Endothelial cell of umbilical vein (primary cell): ENCODE data around the gene RNF11. TPM values are rescaled to one million over a fixed set of nuclear protein-coding genes. Genes with fewer than 3 reads are reported as not detected.

Experiments used
- BruUV-seq: library from RNA; stranded (reverse); fragments of 400-500 nt; replicated peaks from 2 replicates; lab custom pipeline; 2021; lab: Mats Ljungman, UMichigan
- CTCF ChIA-PET: fragments of 300-600, 350-600 bp; sonication (Branson Sonifier 250); formaldehyde crosslinking; loops from one replicate; lab custom pipeline; 2021; ENCODE audit warnings: antibody characterized with exemption, inconsistent platforms; lab: Charles Lee
- POLR2A ChIA-PET: fragments of 300-600, 350-600 bp; sonication (Branson Sonifier 250); formaldehyde crosslinking; loops from one replicate; lab custom pipeline; 2021; ENCODE audit warnings: antibody characterized with exemption, inconsistent platforms; lab: Charles Lee
- DNase-seq: peaks from one replicate; pipeline ENCODE4 v3.0.0-alpha.2; 2011; ENCODE audit warnings: low read depth, low spot score
- FAIRE-seq: peaks from 2 replicates; lab custom pipeline; 2011; peaks lifted over from hg19 to GRCh38; lab: Jason Lieb, UNC
- H2AFZ ChIP-seq: 2 replicates; pipeline ENCODE4 v1.6.0; 2012; ENCODE audit warnings: low read depth, low read length, control low read depth, inconsistent platforms
- H3K27ac ChIP-seq: 2 replicates; pipeline ENCODE4 v1.5.1; 2011; ENCODE audit warnings: low read depth, mild to moderate bottlenecking, control low read depth, low read length, moderate library complexity; ENCODE audit not compliant: insufficient read depth
- H3K27me3 ChIP-seq, 2 experiments: 2 replicates each; pipeline versions ENCODE4 v1.6.0 to v1.6.1; 2011; ENCODE audit warnings: low read length in 2 of 2, mixed read lengths in 1 of 2; ENCODE audit not compliant: control insufficient read depth in 2 of 2, insufficient read depth in 2 of 2
- H3K36me3 ChIP-seq, 2 experiments: 2 replicates in 1 of 2; 3 replicates in 1 of 2; pipeline ENCODE4 v1.5.1; 2011; ENCODE audit warnings: low read length in 2 of 2, mild to moderate bottlenecking in 1 of 2, moderate library complexity in 1 of 2; ENCODE audit not compliant: control insufficient read depth in 2 of 2, insufficient read depth in 2 of 2; ENCODE audit errors: extremely low read depth in 1 of 2
- H3K4me1 ChIP-seq: 3 replicates; pipeline ENCODE4 v1.5.1; 2011; ENCODE audit warnings: mild to moderate bottlenecking, low read length; ENCODE audit not compliant: control insufficient read depth, insufficient read depth; ENCODE audit errors: extremely low read depth
- H3K4me2 ChIP-seq: 2 replicates; pipeline ENCODE4 v1.6.1; 2011; ENCODE audit warnings: low read length, control low read depth, mixed read lengths; ENCODE audit not compliant: insufficient read depth
- H3K4me3 ChIP-seq, 3 experiments: fragments of 200-600 bp in 1 of 3; sonication (generic), shearing (Covaris generic) in 1 of 3; replicated peaks in 1 of 3; 2 replicates each; pipeline ENCODE4 v1.5.1; 2011 to 2016; ENCODE audit warnings: control low read depth in 3 of 3, low read length in 3 of 3, mild to moderate bottlenecking in 2 of 3, inconsistent platforms in 1 of 3, low read depth in 1 of 3, moderate library complexity in 1 of 3; ENCODE audit not compliant: insufficient read depth in 1 of 3
- H3K79me2 ChIP-seq: 2 replicates; pipeline ENCODE4 v1.6.0; 2012; ENCODE audit warnings: low read length, inconsistent platforms; ENCODE audit not compliant: control insufficient read depth, insufficient read depth
- H3K9ac ChIP-seq: replicated peaks from 2 replicates; pipeline ENCODE3; 2011; ENCODE audit warnings: low read length, control low read depth; ENCODE audit not compliant: insufficient read depth; ENCODE audit errors: extremely low read depth
- H3K9me1 ChIP-seq: replicated peaks from 3 replicates; pipeline ENCODE4 v1.6.0; 2011; ENCODE audit warnings: mild to moderate bottlenecking, low read length; ENCODE audit not compliant: control insufficient read depth, insufficient read depth; ENCODE audit errors: extremely low read depth
- H3K9me3 ChIP-seq: replicated peaks from 2 replicates; pipeline ENCODE4 v1.5.1; 2012; ENCODE audit warnings: low read length, inconsistent platforms; ENCODE audit not compliant: control insufficient read depth, insufficient read depth
- H4K20me1 ChIP-seq: replicated peaks from 2 replicates; pipeline ENCODE3; 2011; ENCODE audit warnings: mild to moderate bottlenecking, low read length; ENCODE audit not compliant: control insufficient read depth, insufficient read depth; ENCODE audit errors: extremely low read depth
- EZH2 ChIP-seq: IDR thresholded peaks from 2 replicates; pipeline ENCODE4 v1.6.1; 2012; ENCODE audit warnings: borderline replicate concordance, low read depth, mild to moderate bottlenecking, moderate library complexity, low read length, inconsistent platforms; ENCODE audit not compliant: severe bottlenecking
- FOS ChIP-seq: IDR thresholded peaks from 2 replicates; pipeline ENCODE4 v1.6.1; 2011; ENCODE audit warnings: mild to moderate bottlenecking, low read length, moderate library complexity, borderline replicate concordance; ENCODE audit not compliant: insufficient read depth
- GATA2 ChIP-seq: IDR thresholded peaks from 2 replicates; pipeline ENCODE4 v1.7.0; 2011; ENCODE audit warnings: low read depth, mild to moderate bottlenecking, moderate library complexity, mixed read lengths, low read length; ENCODE audit not compliant: insufficient read length, insufficient read depth
- JUN ChIP-seq: IDR thresholded peaks from 2 replicates; pipeline ENCODE4 v1.6.1; 2011; ENCODE audit warnings: borderline replicate concordance, low read depth; ENCODE audit not compliant: insufficient read length, insufficient read depth
- MYC ChIP-seq: IDR thresholded peaks from one replicate; pipeline ENCODE4 v1.6.1; 2011; ENCODE audit warnings: mild to moderate bottlenecking, low read depth, low read length
- POLR2A ChIP-seq: IDR thresholded peaks from 2 replicates; pipeline ENCODE4 v1.6.1; 2012; ENCODE audit warnings: low read depth, mild to moderate bottlenecking, control low read depth, low read length
- POLR2AphosphoS5 ChIP-seq: IDR thresholded peaks from 2 replicates; pipeline ENCODE4 v1.6.1; 2012; ENCODE audit warnings: low read depth, mild to moderate bottlenecking, control low read depth, low read length, moderate library complexity; ENCODE audit not compliant: insufficient read depth
- dilution Hi-C: fragments of 300-500 bp; cut with MboI; formaldehyde crosslinking; loops from one replicate; pipeline ENCODE4 v1.15.0; 2019; ENCODE audit warnings: low sequenced_read_pairs; ENCODE audit not compliant: extremely low pct_ligation_motif_present
- intact Hi-C: fragments of 100-400 bp; cut with micrococcal nuclease; formaldehyde crosslinking; loops from one replicate; pipeline ENCODE4 v1.10.0; 2022
- polyA plus RNA-seq, 4 experiments: library from polyadenylated mRNA; depleted of rRNA in 3 of 4; stranded (reverse) in 3 of 4; unstranded in 1 of 4; fragments of >200 nt; gene quantifications; 2 replicates each; pipeline versions ENCODE4 v1.2.1 to v1.2.3, GENCODE V29; 2011 to 2012; ENCODE audit warnings: missing spikeins in 1 of 4
- total RNA-seq: library from RNA; stranded (reverse); gene quantifications from 2 replicates; pipeline ENCODE4 v1.2.3, GENCODE V29; 2021
- TF ChIP-seq, protein P1 (sequence below): IDR thresholded peaks from 2 replicates; pipeline ENCODE4 v1.6.1; 2011; ENCODE audit not compliant: insufficient read depth, insufficient read length
- TF ChIP-seq, protein P2 (sequence below), 2 donors: IDR thresholded peaks; 1 replicate in 1 of 2; 2 replicates in 1 of 2; pipeline ENCODE4 v1.5.1; 2011; ENCODE audit warnings: low read length in 2 of 2, mild to moderate bottlenecking in 2 of 2, moderate library complexity in 2 of 2, control low read depth in 1 of 2, inconsistent platforms in 1 of 2, low read depth in 1 of 2; ENCODE audit not compliant: insufficient read depth in 1 of 2; ENCODE audit errors: extremely low read depth in 1 of 2

The RNF11 gene
- total and polyA plus RNA-seq, 2 donors (not counting 3 experiments of a cell fraction or from before 2014, with no cell fraction given) = 75.2 to 82.9 TPM

DNA sequence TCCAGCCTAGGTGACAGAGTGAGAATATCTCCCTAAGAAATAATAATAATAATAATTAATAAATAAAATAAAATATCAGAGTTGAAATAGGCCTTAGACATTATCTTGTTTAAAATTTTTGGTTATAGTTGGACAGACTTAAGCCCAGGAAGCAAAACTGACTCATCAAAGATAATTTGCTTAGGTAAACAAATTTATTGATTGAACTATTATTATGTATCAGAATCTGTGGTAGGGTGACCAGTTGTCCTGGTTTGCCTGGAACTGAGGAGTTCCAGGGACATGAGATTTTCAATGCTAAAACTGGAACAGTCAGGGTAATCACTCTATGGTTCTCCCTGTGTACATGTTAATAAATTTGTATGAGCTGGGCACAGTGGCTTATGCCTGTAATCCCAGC lies 47.8 kb upstream of the RNF11 start:
- no peaks in the 10 kb centered on the region for H3K9me3 ChIP-seq

More for the DNA sequence above, 47.8 kb upstream of the RNF11 start:
- Histone ChIP-seq H3K9ac (no peak overlapping the region), H3K9me1 (no peaks in the 10 kb centered on the region), H3K36me3 (no peaks in the 10 kb centered on the region), H2AFZ (no peak overlapping the region), H4K20me1 (no peaks in the 10 kb centered on the region), H3K4me2 (no peak overlapping the region), H3K4me1 (peaks cover 3% of the 10 kb centered on the region), H3K27ac (no peak overlapping the region), H3K79me2 (no peaks in the 10 kb centered on the region), H3K4me3 (no peak overlapping the region), H3K27me3 (peaks cover 2 to 5% of the 10 kb centered on the region in 2 experiments)
- TF ChIP-seq MYC (no peak), POLR2AphosphoS5 (no peak), EZH2 (no peak), POLR2A (no peak), FOS (no peak), JUN (no peak), GATA2 (no peak)
- TF ChIP-seq, protein P1, sequence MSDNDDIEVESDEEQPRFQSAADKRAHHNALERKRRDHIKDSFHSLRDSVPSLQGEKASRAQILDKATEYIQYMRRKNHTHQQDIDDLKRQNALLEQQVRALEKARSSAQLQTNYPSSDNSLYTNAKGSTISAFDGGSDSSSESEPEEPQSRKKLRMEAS = no peak
- TF ChIP-seq, protein P2, sequence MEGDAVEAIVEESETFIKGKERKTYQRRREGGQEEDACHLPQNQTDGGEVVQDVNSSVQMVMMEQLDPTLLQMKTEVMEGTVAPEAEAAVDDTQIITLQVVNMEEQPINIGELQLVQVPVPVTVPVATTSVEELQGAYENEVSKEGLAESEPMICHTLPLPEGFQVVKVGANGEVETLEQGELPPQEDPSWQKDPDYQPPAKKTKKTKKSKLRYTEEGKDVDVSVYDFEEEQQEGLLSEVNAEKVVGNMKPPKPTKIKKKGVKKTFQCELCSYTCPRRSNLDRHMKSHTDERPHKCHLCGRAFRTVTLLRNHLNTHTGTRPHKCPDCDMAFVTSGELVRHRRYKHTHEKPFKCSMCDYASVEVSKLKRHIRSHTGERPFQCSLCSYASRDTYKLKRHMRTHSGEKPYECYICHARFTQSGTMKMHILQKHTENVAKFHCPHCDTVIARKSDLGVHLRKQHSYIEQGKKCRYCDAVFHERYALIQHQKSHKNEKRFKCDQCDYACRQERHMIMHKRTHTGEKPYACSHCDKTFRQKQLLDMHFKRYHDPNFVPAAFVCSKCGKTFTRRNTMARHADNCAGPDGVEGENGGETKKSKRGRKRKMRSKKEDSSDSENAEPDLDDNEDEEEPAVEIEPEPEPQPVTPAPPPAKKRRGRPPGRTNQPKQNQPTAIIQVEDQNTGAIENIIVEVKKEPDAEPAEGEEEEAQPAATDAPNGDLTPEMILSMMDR (IDR thresholded peaks at IDR 0.05; ENCODE audit: extremely low read depth in 1 of 2, insufficient read depth in 1 of 2, low read depth in 1 of 2, low read length in 2 of 2) = no peak
- FAIRE-seq (no peak), DNase-seq (no peak)
- CTCF ChIA-PET = interaction anchor here (0.9 to 5.6 kb wide), 14 partner anchors 10 to 504 kb away, joined by 3 to 123 read pairs (median 6); no protein-coding TSS in a partner anchor
- intact Hi-C loops (loop anchor here (2.0 kb wide), 2 partner anchors 219 to 819 kb away; no protein-coding TSS in a partner anchor), dilution Hi-C loops (no loop called here)
- POLR2A ChIA-PET = no interaction called here
- no TSS peak for BruUV-seq
